Prostate gland (tissue), 2 donors: ENCODE measurements around the gene RET.

ENCODE experiments used
- POLR2AphosphoS5 ChIP-seq: sonication (generic); formaldehyde crosslinking; IDR thresholded peaks from one replicate; pipeline ENCODE4 v1.6.1; 2017; ENCODE audit warnings: antibody characterized with exemption
- TF ChIP-seq, protein P1 (sequence below), 4 experiments: fragments of 200-600 bp in 2 of 4; fragments of 450-650 bp in 2 of 4; sonication (generic) in 2 of 4; IDR thresholded peaks; 1 replicate in 3 of 4; 2 replicates in 1 of 4; pipeline ENCODE4 v1.5.1; 2016 to 2019; ENCODE audit warnings: antibody characterized with exemption in 4 of 4, mild to moderate bottlenecking in 2 of 4, moderate library complexity in 2 of 4

- TF ChIP-seq POLR2AphosphoS5 = no peak
- TF ChIP-seq, protein P1, sequence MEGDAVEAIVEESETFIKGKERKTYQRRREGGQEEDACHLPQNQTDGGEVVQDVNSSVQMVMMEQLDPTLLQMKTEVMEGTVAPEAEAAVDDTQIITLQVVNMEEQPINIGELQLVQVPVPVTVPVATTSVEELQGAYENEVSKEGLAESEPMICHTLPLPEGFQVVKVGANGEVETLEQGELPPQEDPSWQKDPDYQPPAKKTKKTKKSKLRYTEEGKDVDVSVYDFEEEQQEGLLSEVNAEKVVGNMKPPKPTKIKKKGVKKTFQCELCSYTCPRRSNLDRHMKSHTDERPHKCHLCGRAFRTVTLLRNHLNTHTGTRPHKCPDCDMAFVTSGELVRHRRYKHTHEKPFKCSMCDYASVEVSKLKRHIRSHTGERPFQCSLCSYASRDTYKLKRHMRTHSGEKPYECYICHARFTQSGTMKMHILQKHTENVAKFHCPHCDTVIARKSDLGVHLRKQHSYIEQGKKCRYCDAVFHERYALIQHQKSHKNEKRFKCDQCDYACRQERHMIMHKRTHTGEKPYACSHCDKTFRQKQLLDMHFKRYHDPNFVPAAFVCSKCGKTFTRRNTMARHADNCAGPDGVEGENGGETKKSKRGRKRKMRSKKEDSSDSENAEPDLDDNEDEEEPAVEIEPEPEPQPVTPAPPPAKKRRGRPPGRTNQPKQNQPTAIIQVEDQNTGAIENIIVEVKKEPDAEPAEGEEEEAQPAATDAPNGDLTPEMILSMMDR (IDR thresholded peaks at IDR 0.05) = no peak
Measured at GRCh38 chr10:43036481-43037428, 40.1 kb upstream of the RET start.
